Neutrophil (primary cell): ENCODE measurements around the gene PPWD1.

Source experiments
- H3K27ac ChIP-seq: fragments of 200-600 bp; sonication (generic); 2 replicates; pipeline ENCODE4 v1.5.1; 2016; ENCODE audit warnings: mild to moderate bottlenecking, moderate library complexity
- H3K27me3 ChIP-seq: fragments of 200-600 bp; sonication (generic); 2 replicates; pipeline ENCODE4 v1.6.0; 2016; ENCODE audit warnings: mild to moderate bottlenecking
- H3K36me3 ChIP-seq: fragments of 200-600 bp; sonication (generic); 2 replicates; pipeline ENCODE4 v1.5.1; 2017
- H3K4me1 ChIP-seq, 2 experiments: fragments of 200-600 bp in 1 of 2; sonication (generic) in 1 of 2; 1 replicate in 1 of 2; 2 replicates in 1 of 2; pipeline versions ENCODE4 v1.5.1 to v1.6.1; 2013 to 2016; ENCODE audit warnings: low read depth in 1 of 2, low read length in 1 of 2, mild to moderate bottlenecking in 1 of 2, moderate library complexity in 1 of 2; ENCODE audit not compliant: control insufficient read depth in 1 of 2, insufficient read depth in 1 of 2
- H3K4me3 ChIP-seq, 2 experiments: fragments of 200-600 bp in 1 of 2; sonication (generic) in 1 of 2; 1 replicate in 1 of 2; 2 replicates in 1 of 2; pipeline ENCODE4 v1.5.1; 2013 to 2016; ENCODE audit warnings: low read depth in 1 of 2, low read length in 1 of 2, mild to moderate bottlenecking in 1 of 2, moderate library complexity in 1 of 2
- H3K9me3 ChIP-seq: fragments of 200-600 bp; sonication (generic); 2 replicates; pipeline ENCODE4 v1.5.1; 2016
- CTCF ChIP-seq: fragments of 200-600 bp; sonication (generic); IDR thresholded peaks from 2 replicates; pipeline ENCODE4 v1.5.1; 2016; ENCODE audit warnings: antibody characterized with exemption

PPWD1 gene

GRCh38 chr5:65544473-65544872, 18.6 kb upstream of the PPWD1 start:
- Histone ChIP-seq H3K36me3 (peaks cover 31% of the 10 kb centered on the region), H3K27me3 (no peaks in the 10 kb centered on the region), H3K27ac (no peak overlapping the region), H3K9me3 (no peaks in the 10 kb centered on the region), H3K4me1 (no peaks in the 10 kb centered on the region), H3K4me3 (no peak overlapping the region)
- no peak for TF ChIP-seq CTCF

- H3K4me1 ChIP-seq = no peaks in the 10 kb centered on the region
- H3K27me3 ChIP-seq = no peaks in the 10 kb centered on the region
- no peak overlapping the region for H3K27ac ChIP-seq
- H3K4me3 ChIP-seq = no peak overlapping the region
- no peaks in the 10 kb centered on the region for H3K9me3 ChIP-seq
- H3K36me3 ChIP-seq = peaks cover 31% of the 10 kb centered on the region
- TF ChIP-seq CTCF = no peak
Observed at GRCh38 chr5:65546141-65546540, 17.0 kb upstream of the PPWD1 start.

GRCh38 chr5:65548281-65548680, 14.8 kb upstream of the PPWD1 start:
- no peak overlapping the region for H3K27ac ChIP-seq
- peaks cover 19% of the 10 kb centered on the region for H3K36me3 ChIP-seq
- no peak overlapping the region for H3K4me3 ChIP-seq
- H3K4me1 ChIP-seq = no peaks in the 10 kb centered on the region
- no peaks in the 10 kb centered on the region for H3K9me3 ChIP-seq
- no peaks in the 10 kb centered on the region for H3K27me3 ChIP-seq
- TF ChIP-seq CTCF = no peak

GRCh38 chr5:65553941-65554340, 9.2 kb upstream of the PPWD1 start:
- peaks cover 16% of the 10 kb centered on the region for H3K36me3 ChIP-seq
- no peak for TF ChIP-seq CTCF
- H3K27me3 ChIP-seq = no peaks in the 10 kb centered on the region
- H3K4me3 ChIP-seq = no peak overlapping the region
- H3K4me1 ChIP-seq = no peaks in the 10 kb centered on the region
- H3K9me3 ChIP-seq = no peaks in the 10 kb centered on the region
- H3K27ac ChIP-seq = no peak overlapping the region

- H3K4me1 ChIP-seq = no peaks in the 10 kb centered on the region
- no peak for TF ChIP-seq CTCF
- H3K36me3 ChIP-seq = peaks cover 7% of the 10 kb centered on the region
- H3K27ac ChIP-seq = no peak overlapping the region
- no peaks in the 10 kb centered on the region for H3K27me3 ChIP-seq
- no peaks in the 10 kb centered on the region for H3K9me3 ChIP-seq
- H3K4me3 ChIP-seq = no peak overlapping the region
Observed at GRCh38 chr5:65555287-65555686, 7.8 kb upstream of the PPWD1 start.

GRCh38 chr5:65556181-65556580, 6.9 kb upstream of the PPWD1 start:
- Histone ChIP-seq H3K27ac (no peak overlapping the region), H3K9me3 (no peaks in the 10 kb centered on the region), H3K4me3 (no peak overlapping the region), H3K36me3 (peaks cover 7% of the 10 kb centered on the region), H3K4me1 (no peaks in the 10 kb centered on the region), H3K27me3 (no peaks in the 10 kb centered on the region)
- TF ChIP-seq CTCF = no peak
